Right lobe of liver (tissue), 6 donors: ENCODE data around the gene ADH7. TPM values are rescaled to one million over a fixed set of nuclear protein-coding genes. Genes with fewer than 3 reads are reported as not detected.

Experiments
- ATAC-seq, 4 donors: fragments of 200-7000 bp; cut with Tn5 transposase; one replicate each; pipeline ENCODE4 v1.9.1; 2020; ENCODE audit warnings: mild to moderate bottlenecking in 4 of 4, moderate library complexity in 4 of 4
- DNase-seq, 3 donors: peaks; one replicate each; pipeline ENCODE4 v3.0.0-alpha.2; 2020
- H3K27ac ChIP-seq, 3 donors: fragments of 200-600 bp; one replicate each; pipeline ENCODE4 v1.8.0; 2022
- H3K27me3 ChIP-seq, 2 donors: fragments of 200-600 bp; one replicate each; pipeline ENCODE4 v1.8.0; 2022
- H3K36me3 ChIP-seq, 4 donors: fragments of 200-600 bp; sonication (generic) in 1 of 4; one replicate each; pipeline versions ENCODE4 v1.5.1 to v1.8.0; 2017 to 2022; ENCODE audit warnings: control low read depth in 1 of 4
- H3K4me1 ChIP-seq, 4 donors: fragments of 200-600 bp; sonication (generic) in 1 of 4; one replicate each; pipeline versions ENCODE4 v1.5.1 to v1.8.0; 2017 to 2022; ENCODE audit warnings: control low read depth in 1 of 4
- H3K4me3 ChIP-seq, 3 donors: fragments of 200-600 bp; one replicate each; pipeline ENCODE4 v1.8.0; 2022
- H3K9me3 ChIP-seq, 4 donors: fragments of 200-600 bp; sonication (generic) in 1 of 4; one replicate each; pipeline versions ENCODE4 v1.5.1 to v1.8.0; 2017 to 2022; ENCODE audit warnings: control low read depth in 1 of 4
- POLR2A ChIP-seq: fragments of 450-650 bp; IDR thresholded peaks from one replicate; pipeline ENCODE4 v1.6.1; 2017; ENCODE audit warnings: antibody characterized with exemption, mild to moderate bottlenecking
- WGBS: methylation state at CpG from one replicate; pipeline ENCODE4 v1.1.6; 2018; ENCODE audit warnings: low coverage, low lambda C conversion rate; ENCODE audit not compliant: insufficient coverage; ENCODE audit errors: missing lambda C conversion rate; 5-methylcytosine and 5-hydroxymethylcytosine counted together
- intact Hi-C, 2 donors: fragments of 100-400 bp; cut with DNase I; formaldehyde crosslinking; loops; one replicate each; pipeline versions ENCODE4 v1.11.2 to v1.14.1; 2022
- total RNA-seq, 6 experiments: library from RNA; depleted of rRNA in 2 of 6; stranded (reverse); fragments of >200 nt in 2 of 6; fragmentation: NEBNext Ultra II Directional in 3 of 6; extraction: Animal tissue kit (Norgen Biotek cat#: 25700) in 3 of 6; gene quantifications; one replicate each; pipeline versions ENCODE4 v1.1.0 to v1.2.4, GENCODE V29; 2016 to 2023
- TF ChIP-seq, protein P1 (sequence below), 4 donors: fragments of 200-600 bp in 3 of 4; fragments of 450-650 bp in 1 of 4; IDR thresholded peaks; one replicate each; pipeline versions ENCODE4 v1.5.1 to v1.8.0; 2016 to 2022; ENCODE audit warnings: antibody characterized with exemption in 4 of 4, mild to moderate bottlenecking in 2 of 4
- donor health status: DM: no; HTN: yes; CAD: no.
- donor health status: DM: no; HTN: no; CAD: no.
- donor health status: DM: no; HTN: no; CAD: no.
- donor health status: DM: no; HTN: yes; CAD: no.
- donor health status: DM: no; HTN: yes; CAD: no.

The ADH7 gene
- total RNA-seq, 6 experiments from 2014 or later, result 0.42 TPM; not detected in 5

DNA sequence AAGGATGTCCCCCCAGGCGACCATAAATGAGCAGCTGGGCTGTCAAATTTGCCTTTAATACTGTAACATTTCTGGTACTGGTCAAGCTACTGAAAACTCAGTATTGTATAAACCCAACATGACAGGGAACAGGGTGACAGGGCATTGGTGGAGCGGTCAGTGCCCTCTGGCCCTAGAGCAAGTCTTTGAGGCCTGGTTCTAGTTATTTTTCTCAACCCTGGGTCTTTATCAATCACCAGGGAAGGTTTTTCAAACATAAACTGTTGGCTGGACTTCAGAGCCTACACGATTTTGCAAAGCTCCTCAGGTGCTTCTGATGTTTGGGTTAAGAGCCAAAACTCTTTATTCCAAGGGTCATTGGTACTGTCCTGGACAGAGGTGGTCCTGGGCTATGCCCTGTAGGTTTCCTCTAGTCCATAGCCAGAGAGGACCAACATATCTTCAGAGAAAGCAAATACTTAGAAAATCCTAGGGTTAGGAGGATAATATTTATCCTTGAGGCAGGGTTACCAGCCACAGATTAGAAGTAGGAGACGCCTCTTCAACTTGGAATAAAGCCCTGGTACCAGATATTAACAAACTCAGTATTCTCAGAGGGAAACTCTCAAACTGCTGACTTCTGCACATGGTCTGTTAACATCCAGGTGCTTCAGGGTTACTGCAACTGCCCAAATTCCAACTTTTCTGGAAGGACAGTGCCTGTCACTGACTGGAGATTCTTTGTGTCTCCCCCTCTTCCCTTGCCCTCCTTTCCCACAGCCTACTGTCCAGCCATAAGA is 26.7 kb upstream of the ADH7 start:
- Histone ChIP-seq H3K4me1 (peaks cover 0 to 35% (median 13%) of the 10 kb centered on the region in 4 donors), H3K27me3 (no peaks in the 10 kb centered on the region), H3K27ac (peak overlapping the region; percentile 13 to 84 (median 63)), H3K9me3 (no peaks in the 10 kb centered on the region), H3K36me3 (no peaks in the 10 kb centered on the region), H3K4me3 (no peak overlapping the region)
- TF ChIP-seq, protein P1, sequence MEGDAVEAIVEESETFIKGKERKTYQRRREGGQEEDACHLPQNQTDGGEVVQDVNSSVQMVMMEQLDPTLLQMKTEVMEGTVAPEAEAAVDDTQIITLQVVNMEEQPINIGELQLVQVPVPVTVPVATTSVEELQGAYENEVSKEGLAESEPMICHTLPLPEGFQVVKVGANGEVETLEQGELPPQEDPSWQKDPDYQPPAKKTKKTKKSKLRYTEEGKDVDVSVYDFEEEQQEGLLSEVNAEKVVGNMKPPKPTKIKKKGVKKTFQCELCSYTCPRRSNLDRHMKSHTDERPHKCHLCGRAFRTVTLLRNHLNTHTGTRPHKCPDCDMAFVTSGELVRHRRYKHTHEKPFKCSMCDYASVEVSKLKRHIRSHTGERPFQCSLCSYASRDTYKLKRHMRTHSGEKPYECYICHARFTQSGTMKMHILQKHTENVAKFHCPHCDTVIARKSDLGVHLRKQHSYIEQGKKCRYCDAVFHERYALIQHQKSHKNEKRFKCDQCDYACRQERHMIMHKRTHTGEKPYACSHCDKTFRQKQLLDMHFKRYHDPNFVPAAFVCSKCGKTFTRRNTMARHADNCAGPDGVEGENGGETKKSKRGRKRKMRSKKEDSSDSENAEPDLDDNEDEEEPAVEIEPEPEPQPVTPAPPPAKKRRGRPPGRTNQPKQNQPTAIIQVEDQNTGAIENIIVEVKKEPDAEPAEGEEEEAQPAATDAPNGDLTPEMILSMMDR (IDR thresholded peaks at IDR 0.05), result no peak
- no peak for TF ChIP-seq POLR2A
- peak; percentile 82 to 91 (median 89) for ATAC-seq
- intact Hi-C loops, result no loop called here
- 32% methylated on average over 4 of the region's 4 CpGs for WGBS
- peak; percentile 66 to 84 (median 84) for DNase-seq

DNA sequence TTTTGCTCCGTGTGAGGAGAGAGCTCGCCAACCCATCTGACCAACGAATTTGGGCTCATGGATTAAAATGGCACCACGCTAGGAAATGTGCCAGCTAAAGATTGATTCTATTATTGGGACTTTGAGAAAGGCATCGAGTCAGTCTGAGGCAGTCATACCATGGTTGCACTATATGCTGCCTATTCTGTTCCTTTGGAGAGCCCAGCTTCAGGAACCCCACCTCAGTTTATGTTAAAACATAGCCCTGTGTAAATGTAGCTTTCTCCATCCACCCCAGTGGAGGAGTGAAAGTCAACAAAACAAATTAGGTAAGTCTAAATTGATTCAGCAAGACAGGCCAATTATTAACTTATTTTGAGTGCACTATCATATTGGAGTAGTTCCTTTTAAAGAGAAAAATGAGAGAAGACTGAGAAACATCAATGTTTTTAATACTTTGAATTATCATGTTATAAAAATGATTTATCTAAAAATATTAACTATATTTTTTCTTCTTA is 24.5 kb upstream of the ADH7 start:
- Histone ChIP-seq H3K36me3 (no peaks in the 10 kb centered on the region), H3K4me1 (peaks cover 0 to 35% (median 13%) of the 10 kb centered on the region in 4 donors), H3K27me3 (no peaks in the 10 kb centered on the region), H3K4me3 (no peak overlapping the region), H3K27ac (peak overlapping the region in 2 of 3 donors; percentile 63 to 84), H3K9me3 (no peaks in the 10 kb centered on the region)
- WGBS, result 24% methylated on average over 5 of the region's 5 CpGs
- intact Hi-C loops, result no loop called here
- ATAC-seq (peak; percentile 48 to 73 (median 70)), DNase-seq (peak in 1 of 3 donors; percentile 46)
- no peak for TF ChIP-seq POLR2A
- TF ChIP-seq, protein P1 (IDR thresholded peaks at IDR 0.05), result no peak

- 77% methylated on average over 5 of the region's 6 CpGs for WGBS
- Histone ChIP-seq H3K27ac (peak overlapping the region in 2 of 3 donors; percentile 63 to 84), H3K27me3 (no peaks in the 10 kb centered on the region), H3K4me1 (peaks cover 0 to 35% (median 13%) of the 10 kb centered on the region in 4 donors), H3K4me3 (no peak overlapping the region), H3K36me3 (no peaks in the 10 kb centered on the region), H3K9me3 (no peaks in the 10 kb centered on the region)
- ATAC-seq (no peak), DNase-seq (no peak)
- no peak for TF ChIP-seq POLR2A
- TF ChIP-seq, protein P1 (IDR thresholded peaks at IDR 0.05), result no peak
- intact Hi-C loops, result no loop called here
Observed at GRCh38 chr4:99458911-99459447, 23.8 kb upstream of the ADH7 start.

- Histone ChIP-seq H3K4me3 (no peak overlapping the region), H3K4me1 (peaks cover 0 to 35% (median 13%) of the 10 kb centered on the region in 4 donors), H3K9me3 (peaks cover 0 to 2% (median 0%) of the 10 kb centered on the region in 4 donors), H3K27me3 (no peaks in the 10 kb centered on the region), H3K27ac (no peak overlapping the region), H3K36me3 (no peaks in the 10 kb centered on the region)
- ATAC-seq, result no peak
- no peak for TF ChIP-seq POLR2A
- TF ChIP-seq, protein P1 (IDR thresholded peaks at IDR 0.05), result no peak
- intact Hi-C loops, result no loop called here
- DNase-seq, result no peak
Observed at GRCh38 chr4:99457676-99458075, 22.5 kb upstream of the ADH7 start.
